Effector memory CD8-positive, alpha-beta T cell (primary cell): ENCODE results near the gene ANKS1B.
"Not testable (repeated sequence)": the region's sequence is repeated elsewhere in the genome, so short reads cannot be mapped to it uniquely, and the experiment has no call there.

Source experiments
- ATAC-seq: fragments of 150-1000 bp; cut with Tn5 transposase; replicated peaks from 2 replicates; pipeline ENCODE4 v1.10.0; 2021; ENCODE audit warnings: mild to moderate bottlenecking, moderate library complexity
- DNase-seq, 3 experiments: peaks; one replicate each; pipeline ENCODE4 v3.0.0; 2021
- H3K27ac Mint-ChIP-seq, 2 donors: one replicate each; pipeline ENCODE4 v1.8.0; 2022; ENCODE audit warnings: mild to moderate bottlenecking in 2 of 2, mixed read lengths in 2 of 2, moderate library complexity in 2 of 2
- H3K27me3 Mint-ChIP-seq, 2 donors: one replicate each; pipeline ENCODE4 v1.8.0; 2022; ENCODE audit warnings: mixed read lengths in 2 of 2
- H3K36me3 Mint-ChIP-seq: one replicate; pipeline ENCODE4 v1.8.0; 2022; ENCODE audit warnings: mild to moderate bottlenecking, moderate library complexity, mixed read lengths; ENCODE audit not compliant: insufficient read depth
- H3K4me1 Mint-ChIP-seq, 2 donors: one replicate each; pipeline ENCODE4 v1.8.0; 2022; ENCODE audit warnings: low read depth in 2 of 2, mixed read lengths in 2 of 2
- H3K4me3 Mint-ChIP-seq, 2 donors: one replicate each; pipeline ENCODE4 v1.8.0; 2022; ENCODE audit warnings: mild to moderate bottlenecking in 2 of 2, mixed read lengths in 2 of 2, moderate library complexity in 2 of 2
- H3K9me3 Mint-ChIP-seq, 2 donors: one replicate each; pipeline ENCODE4 v1.8.0; 2022; ENCODE audit warnings: mixed read lengths in 2 of 2
- total RNA-seq, 9 experiments: gene quantifications; one replicate each; lab custom pipeline; 2026; lab: John Stamatoyannopoulos, UW

Gene ANKS1B
- 0 to 0.63 (median 0.30) reads per million in 9 experiments for total RNA-seq

DNA sequence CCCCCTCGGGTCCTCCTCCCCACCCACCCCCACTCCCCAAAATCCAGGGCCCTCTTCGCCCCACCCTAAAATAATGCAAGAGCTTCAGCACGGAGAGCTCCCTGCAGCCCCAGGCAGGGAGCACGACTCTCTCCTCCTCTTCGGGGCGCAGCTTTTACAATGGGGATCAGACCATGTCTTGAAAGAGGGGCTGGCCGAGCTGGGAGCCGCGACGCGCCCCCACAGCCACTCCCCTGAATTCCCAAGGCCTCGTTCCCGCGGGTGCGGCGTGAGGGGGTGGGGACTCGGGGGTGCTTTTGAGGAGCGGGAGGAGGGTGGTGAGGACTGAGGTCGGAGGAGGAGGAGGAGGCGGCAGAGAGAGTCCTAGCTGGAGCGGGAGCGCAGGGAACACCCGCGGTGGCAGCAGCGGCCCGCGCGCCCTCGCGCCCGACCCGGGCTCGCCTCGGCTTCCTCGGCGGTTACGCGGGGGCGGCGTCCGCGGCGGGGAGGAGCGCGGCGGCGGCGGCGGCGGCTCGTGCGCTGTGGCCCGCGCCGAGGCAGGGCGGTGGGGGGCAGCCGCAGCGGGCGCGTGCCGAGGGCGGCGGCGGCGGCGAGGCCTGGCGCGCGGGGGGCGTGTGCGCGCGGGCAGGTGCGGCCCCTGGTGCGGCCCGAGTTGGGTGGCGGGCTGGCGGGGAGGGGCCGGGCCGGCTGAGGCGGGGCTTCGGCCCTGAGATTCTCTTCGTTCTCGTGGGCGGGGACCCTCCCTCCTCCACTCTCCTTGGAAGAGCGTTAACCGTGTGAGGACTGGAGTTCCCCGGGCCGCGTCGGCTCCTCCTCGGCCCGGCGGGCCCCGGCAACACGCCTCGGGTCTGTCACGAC, at the start of gene ANKS1B:
ANKS1B (minus strand) TSS at position 666 of the 858 bp plus-strand sequence. CDS start 699 bp downstream, outside the sequence.
- ATAC-seq (no peak), DNase-seq (no peak)
- Mint-ChIP-seq H3K27me3 (peaks cover 43 to 59% of the 10 kb centered on the region in 2 donors), H3K9me3 (no peaks in the 10 kb centered on the region), H3K4me3 (peak within 1 kb of the TSS; percentile 31 to 56), H3K27ac (no peak within 1 kb of the TSS), H3K4me1 (peaks cover 0 to 4% of the 10 kb centered on the region in 2 donors), H3K36me3 (no peaks in the 10 kb centered on the region)

DNA sequence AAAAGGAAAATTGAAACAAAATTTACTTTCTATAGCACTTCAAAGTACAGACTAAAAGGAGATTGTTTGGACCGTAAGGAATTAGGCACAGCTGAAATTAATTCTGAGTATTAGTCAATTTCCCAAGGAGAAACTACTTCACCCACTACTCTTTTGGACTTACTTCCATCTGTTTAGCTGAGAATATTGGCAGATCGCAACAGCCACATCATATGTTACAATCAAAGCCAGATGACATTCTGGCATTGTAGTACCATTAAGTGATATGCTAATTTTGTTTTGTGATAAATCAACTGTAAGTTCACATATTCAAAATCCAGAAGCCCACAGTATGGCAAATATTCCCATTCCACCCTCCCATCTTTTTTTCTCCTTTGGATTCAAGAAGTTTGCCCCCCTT, 47.1 kb upstream of the ANKS1B start:
- Mint-ChIP-seq H3K4me1 (no peaks in the 10 kb centered on the region), H3K9me3 (no peaks in the 10 kb centered on the region), H3K27ac (no peak overlapping the region), H3K27me3 (no peaks in the 10 kb centered on the region), H3K36me3 (peaks cover 8% of the 10 kb centered on the region), H3K4me3 (no peak overlapping the region)
- no peak for ATAC-seq
- DNase-seq, result no peak

DNA sequence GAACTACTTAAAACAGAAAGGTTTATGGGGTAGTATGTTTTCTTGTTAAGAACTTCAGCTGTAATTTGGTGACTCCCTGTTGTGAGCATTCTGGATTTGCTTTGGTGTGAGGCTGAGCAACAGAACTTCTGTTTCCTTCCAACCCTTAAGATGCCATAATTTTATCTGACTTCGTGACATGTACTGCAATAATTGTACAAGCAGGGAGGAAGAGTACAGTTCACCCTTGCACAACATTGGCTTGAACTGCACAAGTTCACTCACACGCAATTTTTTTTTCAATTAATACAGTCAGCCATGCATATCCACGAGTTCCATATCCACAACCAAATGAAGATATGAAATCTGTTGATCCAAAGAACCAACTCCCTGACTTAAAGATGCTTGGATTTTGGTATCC, 42.9 kb upstream of the ANKS1B start:
- ATAC-seq (no peak), DNase-seq (no peak)
- Mint-ChIP-seq H3K27me3 (no peaks in the 10 kb centered on the region), H3K4me3 (no peak overlapping the region), H3K4me1 (no peaks in the 10 kb centered on the region), H3K36me3 (no peaks in the 10 kb centered on the region), H3K27ac (no peak overlapping the region), H3K9me3 (no peaks in the 10 kb centered on the region)

DNA sequence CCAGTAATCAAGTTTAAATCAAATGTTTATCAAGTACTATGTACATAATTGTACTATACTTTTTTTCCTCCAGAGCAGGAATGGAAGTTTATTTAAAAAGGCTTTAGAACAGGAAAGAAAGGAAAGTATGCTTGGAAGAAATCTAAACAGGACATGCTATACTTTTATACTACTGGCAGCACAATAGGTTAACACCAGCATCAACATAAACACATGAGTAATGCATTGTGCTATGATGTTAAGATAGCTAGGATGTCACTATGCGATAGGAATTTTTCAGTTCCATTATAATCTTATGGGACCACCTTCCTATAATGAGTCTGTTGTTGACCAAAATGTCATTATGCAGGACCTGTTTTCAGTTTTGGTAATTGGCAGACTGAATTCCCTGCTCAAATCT, 41.5 kb upstream of the ANKS1B start:
- no peak overlapping the region for H3K27ac Mint-ChIP-seq
- DNase-seq (no peak), ATAC-seq (no peak)
- no peaks in the 10 kb centered on the region for H3K9me3 Mint-ChIP-seq
- H3K4me1 Mint-ChIP-seq, result no peaks in the 10 kb centered on the region
- no peaks in the 10 kb centered on the region for H3K36me3 Mint-ChIP-seq
- H3K27me3 Mint-ChIP-seq, result no peaks in the 10 kb centered on the region
- H3K4me3 Mint-ChIP-seq, result no peak overlapping the region

DNA sequence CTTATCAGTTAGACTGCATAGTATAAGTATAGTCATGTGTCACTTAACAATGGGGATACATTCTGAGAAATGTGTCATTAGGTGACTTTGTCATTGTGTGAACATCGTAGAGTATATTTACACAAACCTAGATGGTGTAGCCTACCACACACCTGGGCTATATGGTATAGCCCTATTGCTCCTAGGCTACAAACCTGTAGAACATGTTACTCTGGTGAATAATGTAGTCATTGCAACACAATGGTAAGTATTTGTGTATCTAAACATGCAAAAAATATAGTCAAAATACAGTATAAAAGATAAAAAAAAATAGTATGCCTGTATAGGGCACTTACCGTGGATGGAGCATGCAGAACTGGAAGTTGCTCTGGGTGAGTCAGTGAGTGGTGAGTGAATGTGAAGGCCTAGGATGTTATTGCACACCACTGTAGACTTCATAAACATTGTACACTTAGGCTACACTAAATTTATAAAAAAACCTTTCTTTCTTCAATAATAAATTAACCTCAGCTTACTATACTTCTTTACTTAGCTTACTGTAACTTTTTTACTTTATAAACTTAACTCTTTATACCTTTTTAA, 40.3 kb upstream of the ANKS1B start:
- H3K4me3 Mint-ChIP-seq, result no peak overlapping the region
- H3K4me1 Mint-ChIP-seq, result no peaks in the 10 kb centered on the region
- H3K9me3 Mint-ChIP-seq, result no peaks in the 10 kb centered on the region
- ATAC-seq, result no peak
- H3K36me3 Mint-ChIP-seq, result no peaks in the 10 kb centered on the region
- no peaks in the 10 kb centered on the region for H3K27me3 Mint-ChIP-seq
- no peak for DNase-seq
- no peak overlapping the region for H3K27ac Mint-ChIP-seq

DNA sequence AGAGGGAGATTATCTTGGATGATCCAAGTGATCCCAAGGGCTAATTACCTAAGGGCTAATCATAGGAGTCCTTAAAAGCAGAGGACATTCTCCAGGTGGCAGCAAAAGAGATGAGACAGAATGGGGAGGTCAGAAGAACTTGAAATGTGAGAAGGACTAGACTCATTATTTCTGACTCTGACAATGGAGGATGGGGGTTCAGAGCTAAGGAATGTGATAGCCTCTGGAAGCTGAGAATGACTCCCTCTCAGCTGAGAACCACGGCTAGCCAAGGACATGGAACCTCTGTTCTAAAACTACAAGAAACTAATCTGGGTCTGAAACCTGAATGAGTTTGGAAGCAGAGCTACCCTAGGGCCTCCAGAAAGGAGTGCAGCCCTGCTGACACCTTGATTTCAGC, 35.6 kb upstream of the ANKS1B start:
- no peak for DNase-seq
- no peak overlapping the region for H3K4me3 Mint-ChIP-seq
- H3K27ac Mint-ChIP-seq, result no peak overlapping the region
- no peaks in the 10 kb centered on the region for H3K36me3 Mint-ChIP-seq
- H3K9me3 Mint-ChIP-seq, result no peaks in the 10 kb centered on the region
- no peak for ATAC-seq
- H3K4me1 Mint-ChIP-seq, result no peaks in the 10 kb centered on the region
- H3K27me3 Mint-ChIP-seq, result no peaks in the 10 kb centered on the region

DNA sequence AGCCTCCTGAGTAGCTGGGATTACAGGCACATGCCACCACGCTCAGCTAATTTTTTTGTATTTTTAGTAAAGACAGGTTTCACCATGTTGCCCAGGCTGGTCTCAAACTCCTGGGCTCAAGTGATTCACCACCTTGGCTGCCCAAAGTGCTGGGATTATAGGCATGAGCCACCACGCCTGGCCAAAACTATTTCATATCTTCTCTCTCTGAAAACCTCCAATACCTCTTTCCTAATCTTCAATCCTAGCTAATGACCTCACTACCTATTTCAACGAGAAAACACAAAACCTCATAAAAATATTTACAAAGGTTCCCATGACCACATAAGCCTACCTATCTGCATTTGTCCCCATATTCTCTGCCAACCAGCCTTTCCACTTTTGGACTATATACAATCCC, 32.3 kb upstream of the ANKS1B start:
- DNase-seq (no peak), ATAC-seq (no peak)
- no peaks in the 10 kb centered on the region for H3K9me3 Mint-ChIP-seq
- H3K27ac Mint-ChIP-seq, result no peak overlapping the region
- no peaks in the 10 kb centered on the region for H3K36me3 Mint-ChIP-seq
- no peak overlapping the region for H3K4me3 Mint-ChIP-seq
- no peaks in the 10 kb centered on the region for H3K4me1 Mint-ChIP-seq
- no peaks in the 10 kb centered on the region for H3K27me3 Mint-ChIP-seq

DNA sequence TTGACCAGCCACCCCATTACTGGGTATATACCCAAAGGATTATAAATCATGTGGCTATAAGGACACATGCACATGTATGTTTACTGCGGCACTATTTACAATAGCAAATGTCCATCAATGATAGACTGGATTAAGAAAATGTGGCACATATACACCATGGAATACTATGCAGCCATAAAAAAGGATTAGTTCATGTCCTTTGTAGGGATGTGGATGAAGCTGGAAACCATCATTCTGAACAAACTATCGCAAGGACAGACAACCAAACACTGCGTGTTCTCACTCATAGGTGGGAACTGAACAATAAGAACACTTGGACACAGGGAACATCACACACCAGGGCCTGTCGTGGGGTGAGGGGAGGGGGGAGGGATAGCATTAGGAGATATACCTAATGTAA, 31.6 kb upstream of the ANKS1B start:
- H3K4me3 Mint-ChIP-seq, H3K9me3 Mint-ChIP-seq, H3K27me3 Mint-ChIP-seq, H3K36me3 Mint-ChIP-seq, DNase-seq, ATAC-seq, H3K27ac Mint-ChIP-seq, H3K4me1 Mint-ChIP-seq: not testable (repeated sequence)

DNA sequence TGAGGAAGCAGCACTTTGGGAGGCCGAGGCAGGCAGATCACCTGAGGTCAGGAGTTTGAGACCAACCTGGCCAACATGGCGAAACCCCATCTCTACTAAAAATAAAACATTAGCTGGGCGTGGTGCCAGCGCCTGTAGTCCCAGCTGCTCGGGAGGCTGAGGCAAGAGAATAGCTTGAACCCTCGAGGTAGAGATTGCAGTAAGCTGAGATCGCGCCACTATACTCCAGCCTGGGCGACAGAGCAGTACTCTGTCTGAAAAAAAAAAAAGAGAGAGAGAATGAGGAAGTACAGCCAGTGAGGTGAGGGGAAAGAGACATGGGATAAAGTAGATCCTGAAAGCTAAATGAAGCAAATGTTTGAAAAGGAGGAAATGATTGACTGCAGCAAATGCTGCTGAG, 21.1 kb upstream of the ANKS1B start:
- not testable (repeated sequence) for H3K9me3 Mint-ChIP-seq, H3K27ac Mint-ChIP-seq, ATAC-seq, H3K27me3 Mint-ChIP-seq, H3K36me3 Mint-ChIP-seq, H3K4me1 Mint-ChIP-seq, H3K4me3 Mint-ChIP-seq, DNase-seq

DNA sequence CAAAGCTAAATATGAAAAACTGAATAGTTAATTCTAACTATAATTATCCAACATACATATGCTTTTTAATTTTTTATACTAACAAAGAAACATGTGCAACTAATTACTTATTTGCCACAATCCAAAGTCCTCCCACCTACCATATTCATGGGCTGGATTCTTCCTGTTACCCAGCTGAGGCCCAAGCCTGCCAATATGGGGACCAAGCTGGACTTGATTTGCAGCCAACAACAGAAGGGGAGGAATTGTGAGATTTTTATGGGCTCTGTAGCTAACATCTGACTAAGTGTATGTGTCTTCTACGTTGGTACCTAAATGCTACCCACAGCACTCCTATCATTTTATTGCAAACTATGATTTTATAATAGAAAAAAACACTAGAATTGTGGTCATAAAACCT, 13.1 kb upstream of the ANKS1B start:
- H3K27me3 Mint-ChIP-seq, result peaks cover 0 to 5% of the 10 kb centered on the region in 2 donors
- ATAC-seq (no peak), DNase-seq (no peak)
- H3K4me1 Mint-ChIP-seq, result no peaks in the 10 kb centered on the region
- H3K9me3 Mint-ChIP-seq, result peaks cover 6 to 8% of the 10 kb centered on the region in 2 donors
- no peak overlapping the region for H3K27ac Mint-ChIP-seq
- no peaks in the 10 kb centered on the region for H3K36me3 Mint-ChIP-seq
- H3K4me3 Mint-ChIP-seq, result no peak overlapping the region

DNA sequence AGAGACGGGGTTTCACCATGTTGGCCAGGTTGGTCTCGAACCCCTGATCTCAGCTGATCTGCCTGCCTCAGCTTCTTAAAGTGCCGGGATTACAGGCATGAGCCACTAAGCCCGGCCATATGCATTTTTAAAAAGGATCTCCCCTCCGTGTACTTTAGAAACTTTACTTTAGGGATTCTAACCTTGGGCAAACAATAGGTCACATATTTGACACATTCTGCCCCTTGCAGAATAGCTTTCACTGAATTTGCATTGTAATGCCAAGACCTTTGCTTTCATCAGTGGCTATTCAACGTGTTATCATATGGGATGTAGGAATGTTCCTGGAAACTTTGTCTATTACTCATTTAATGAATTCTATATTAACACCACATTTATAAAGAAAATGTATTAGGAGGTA, 11.4 kb upstream of the ANKS1B start:
- Mint-ChIP-seq H3K9me3 (peaks cover 6 to 8% of the 10 kb centered on the region in 2 donors), H3K27ac (no peak overlapping the region), H3K27me3 (peaks cover 11 to 14% of the 10 kb centered on the region in 2 donors), H3K4me1 (no peaks in the 10 kb centered on the region), H3K36me3 (no peaks in the 10 kb centered on the region), H3K4me3 (no peak overlapping the region)
- no peak for DNase-seq
- no peak for ATAC-seq

DNA sequence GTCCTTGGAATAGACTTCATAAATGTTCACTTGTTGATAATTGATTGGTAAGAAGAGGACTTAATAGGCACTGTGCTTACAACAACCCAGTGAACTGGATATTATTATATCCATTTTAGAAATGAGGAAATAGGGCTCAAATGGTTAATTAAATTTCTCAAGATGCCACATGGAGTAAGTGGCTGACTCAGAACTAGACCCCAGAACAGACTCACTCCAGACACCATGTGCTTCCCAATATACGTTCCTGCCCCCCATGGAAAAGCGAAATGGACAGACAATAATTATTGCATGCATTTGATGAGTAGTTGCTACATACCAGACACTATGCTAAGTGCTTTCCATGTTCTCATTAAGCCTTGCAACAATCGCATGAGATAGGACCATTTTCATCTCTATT, 895 bp upstream of the ANKS1B start:
- Mint-ChIP-seq H3K4me3 (peak overlapping the region; percentile 29 to 56), H3K27me3 (peaks cover 47 to 59% of the 10 kb centered on the region in 2 donors), H3K36me3 (no peaks in the 10 kb centered on the region), H3K9me3 (no peaks in the 10 kb centered on the region), H3K27ac (no peak overlapping the region), H3K4me1 (peaks cover 0 to 4% of the 10 kb centered on the region in 2 donors)
- no peak for ATAC-seq
- DNase-seq, result no peak

DNA sequence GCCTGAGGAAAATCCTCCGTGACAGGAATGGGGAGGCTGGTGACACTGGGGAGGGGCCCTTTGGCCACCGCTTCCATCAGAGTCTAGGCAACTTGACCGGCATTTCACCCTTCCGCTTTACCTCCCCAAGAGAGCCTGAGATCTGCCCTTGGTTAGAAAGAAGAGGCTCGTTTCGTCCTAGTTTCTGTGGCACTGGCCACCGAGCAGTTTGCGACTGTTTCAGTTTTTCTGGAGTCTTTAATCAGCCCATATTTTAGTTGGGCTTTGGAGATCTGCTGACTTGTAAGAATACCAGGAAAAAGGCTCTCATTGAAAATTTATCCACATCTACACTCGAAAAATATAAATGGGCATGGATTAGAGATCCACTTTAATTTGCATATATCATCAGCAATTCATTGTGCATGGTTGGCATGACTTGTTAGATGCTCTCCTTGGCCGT, 414 bp upstream of the ANKS1B start:
- Mint-ChIP-seq H3K27me3 (peaks cover 47 to 58% of the 10 kb centered on the region in 2 donors), H3K4me1 (peaks cover 0 to 4% of the 10 kb centered on the region in 2 donors), H3K27ac (no peak overlapping the region), H3K9me3 (no peaks in the 10 kb centered on the region), H3K4me3 (peak overlapping the region; percentile 29 to 56), H3K36me3 (no peaks in the 10 kb centered on the region)
- ATAC-seq (no peak), DNase-seq (no peak)
